SK-N-SH (cell line): ENCODE measurements around the gene MPV17L2. TPM values are rescaled to one million over a fixed set of nuclear protein-coding genes. Genes with fewer than 3 reads are reported as not detected.
"Not testable (repeated sequence)": the region's sequence is repeated elsewhere in the genome, so short reads cannot be mapped to it uniquely, and the experiment has no call there.

Experiments used
- CTCF ChIA-PET: fragments of 300-600, 350-600 bp; formaldehyde crosslinking; extraction: SDS; loops from one replicate; lab custom pipeline; 2021; lab: Yijun Ruan, JAX
- POLR2A ChIA-PET: fragments of 350-600 bp; sonication (Branson Sonifier 250); formaldehyde crosslinking; extraction: SDS; loops from one replicate; lab custom pipeline; 2020; ENCODE audit warnings: antibody characterized with exemption, inconsistent platforms; lab: Yijun Ruan, JAX
- DNase-seq: peaks from one replicate; pipeline ENCODE4 v3.0.0; 2012
- H2AFZ ChIP-seq: fragments of 200-600 bp; sonication (generic); 2 replicates; pipeline ENCODE4 v1.8.1; 2016; ENCODE audit warnings: antibody characterized with exemption, mild to moderate bottlenecking, low read depth
- H3F3A ChIP-seq: fragments of 200-600 bp; sonication (generic); replicated peaks from 2 replicates; pipeline ENCODE3; 2016; ENCODE audit warnings: antibody characterized with exemption, mild to moderate bottlenecking; ENCODE audit not compliant: insufficient read depth
- H3K27ac ChIP-seq, 2 experiments: fragments of 200-500 bp in 1 of 2; fragments of 200-600 bp in 1 of 2; sonication (Bioruptor generic) in 1 of 2; sonication (generic), shearing (Covaris generic) in 1 of 2; 2 replicates each; pipeline versions ENCODE4 v1.5.1 to v1.6.1; 2014 to 2016; ENCODE audit warnings: low read depth in 2 of 2, inconsistent platforms in 1 of 2, low read length in 1 of 2, mild to moderate bottlenecking in 1 of 2, mixed read lengths in 1 of 2
- H3K27me3 ChIP-seq: fragments of 200-600 bp; sonication (generic), shearing (Covaris generic); 2 replicates; pipeline ENCODE4 v1.6.1; 2016; ENCODE audit warnings: mixed run types; ENCODE audit not compliant: insufficient read depth
- H3K36me3 ChIP-seq, 2 experiments: fragments of 200-500 bp in 1 of 2; fragments of 200-600 bp in 1 of 2; sonication (Bioruptor generic) in 1 of 2; sonication (generic) in 1 of 2; replicated peaks in 1 of 2; 2 replicates each; pipeline versions ENCODE3 to v1.5.1; 2014 to 2016; ENCODE audit warnings: low read length in 1 of 2, mild to moderate bottlenecking in 1 of 2; ENCODE audit not compliant: insufficient read depth in 2 of 2, control insufficient read depth in 1 of 2
- H3K4me1 ChIP-seq, 2 experiments: fragments of 200-500 bp in 1 of 2; fragments of 200-600 bp in 1 of 2; sonication (Bioruptor generic) in 1 of 2; sonication (generic), shearing (Covaris generic) in 1 of 2; 2 replicates each; pipeline versions ENCODE4 v1.5.1 to v1.6.1; 2014 to 2016; ENCODE audit warnings: low read depth in 1 of 2, low read length in 1 of 2, mixed run types in 1 of 2; ENCODE audit not compliant: insufficient read depth in 2 of 2, control insufficient read depth in 1 of 2
- H3K4me2 ChIP-seq: fragments of 200-600 bp; sonication (generic), shearing (Covaris generic); 2 replicates; pipeline ENCODE4 v1.6.1; 2017; ENCODE audit warnings: mixed run types
- H3K4me3 ChIP-seq, 2 experiments: fragments of 200-500 bp in 1 of 2; fragments of 200-600 bp in 1 of 2; sonication (Bioruptor generic) in 1 of 2; sonication (generic), shearing (Covaris generic) in 1 of 2; 2 replicates each; pipeline versions ENCODE4 v1.5.1 to v1.8.1; 2014 to 2016; ENCODE audit warnings: low read depth in 2 of 2, inconsistent platforms in 1 of 2, low read length in 1 of 2, mild to moderate bottlenecking in 1 of 2, mixed read lengths in 1 of 2, moderate library complexity in 1 of 2
- H3K79me2 ChIP-seq: fragments of 200-600 bp; sonication (generic); 2 replicates; pipeline ENCODE4 v1.8.1; 2017; ENCODE audit warnings: mild to moderate bottlenecking; ENCODE audit not compliant: insufficient read depth
- H3K9ac ChIP-seq: fragments of 200-600 bp; sonication (generic); 2 replicates; pipeline ENCODE4 v1.6.1; 2017; ENCODE audit warnings: mixed run types
- H3K9me2 ChIP-seq: fragments of 200-600 bp; sonication (generic); 2 replicates; pipeline ENCODE4 v1.6.1; 2017; ENCODE audit warnings: mixed run types
- H3K9me3 ChIP-seq: fragments of 200-600 bp; sonication (generic); 2 replicates; pipeline ENCODE4 v1.6.1; 2017; ENCODE audit warnings: mixed run types, mild to moderate bottlenecking, moderate library complexity
- H4K20me1 ChIP-seq: fragments of 200-600 bp; sonication (generic); 2 replicates; pipeline ENCODE4 v1.6.1; 2017; ENCODE audit warnings: mild to moderate bottlenecking, mixed run types; ENCODE audit not compliant: insufficient read depth
- EZH2phosphoT487 ChIP-seq: fragments of 200-600 bp; sonication (generic); IDR thresholded peaks from 2 replicates; pipeline ENCODE4 v1.6.1; 2017; ENCODE audit warnings: low read depth, mixed run types, mild to moderate bottlenecking, antibody characterized with exemption, moderate library complexity, borderline replicate concordance
- FOSL2 ChIP-seq: IDR thresholded peaks from 2 replicates; pipeline ENCODE4 v1.4.0; 2012; ENCODE audit warnings: low read depth, mild to moderate bottlenecking, moderate library complexity, borderline replicate concordance
- FOXJ3 ChIP-seq: sonication (generic); formaldehyde crosslinking; IDR thresholded peaks from 2 replicates; pipeline ENCODE4 v1.5.1; 2020; ENCODE audit warnings: mild to moderate bottlenecking, missing genetic modification reagents
- FOXM1 ChIP-seq: IDR thresholded peaks from 2 replicates; pipeline ENCODE4 v1.4.0; 2012; ENCODE audit warnings: low read depth, mild to moderate bottlenecking
- GABPA ChIP-seq: IDR thresholded peaks from 2 replicates; pipeline ENCODE4 v1.4.0; 2012; ENCODE audit warnings: low read depth, mild to moderate bottlenecking
- GATA2 ChIP-seq: sonication (generic); formaldehyde crosslinking; IDR thresholded peaks from 2 replicates; pipeline ENCODE4 v1.5.0; 2020; ENCODE audit warnings: mild to moderate bottlenecking, missing genetic modification reagents
- MXI1 ChIP-seq: IDR thresholded peaks from 2 replicates; pipeline ENCODE4 v1.6.1; 2012; ENCODE audit warnings: mild to moderate bottlenecking, low read depth, low read length, improper control_type of control experiment
- NRF1 ChIP-seq: IDR thresholded peaks from 2 replicates; pipeline ENCODE4 v1.6.1; 2012; ENCODE audit warnings: low read depth, mild to moderate bottlenecking, low read length
- RAD21 ChIP-seq: IDR thresholded peaks from 2 replicates; pipeline ENCODE4 v1.6.1; 2012; ENCODE audit warnings: mild to moderate bottlenecking, low read length
- SMC3 ChIP-seq: IDR thresholded peaks from 2 replicates; pipeline ENCODE4 v1.6.1; 2012; ENCODE audit warnings: low read depth, low read length, improper control_type of control experiment
- YY1 ChIP-seq: IDR thresholded peaks from 2 replicates; pipeline ENCODE4 v1.4.0; 2012; ENCODE audit warnings: low read depth, mild to moderate bottlenecking
- WGBS: methylation state at CpG from one replicate; pipeline ENCODE4 v1.1.6; 2017; ENCODE audit warnings: low lambda C conversion rate; 5-methylcytosine and 5-hydroxymethylcytosine counted together
- polyA plus RNA-seq, 3 experiments: library from polyadenylated mRNA; depleted of rRNA; stranded (reverse); fragments of >200 nt; gene quantifications; 2 replicates each; pipeline ENCODE4 v1.2.3, GENCODE V29; 2012
- TF ChIP-seq, protein P1 (sequence below): IDR thresholded peaks from 2 replicates; pipeline ENCODE4 v1.6.1; 2012; ENCODE audit warnings: mild to moderate bottlenecking, low read depth, low read length, moderate library complexity

Gene MPV17L2
- polyA plus RNA-seq, 1 of the 3 experiments (the other 2 are of a cell fraction), result 17.5 TPM

DNA sequence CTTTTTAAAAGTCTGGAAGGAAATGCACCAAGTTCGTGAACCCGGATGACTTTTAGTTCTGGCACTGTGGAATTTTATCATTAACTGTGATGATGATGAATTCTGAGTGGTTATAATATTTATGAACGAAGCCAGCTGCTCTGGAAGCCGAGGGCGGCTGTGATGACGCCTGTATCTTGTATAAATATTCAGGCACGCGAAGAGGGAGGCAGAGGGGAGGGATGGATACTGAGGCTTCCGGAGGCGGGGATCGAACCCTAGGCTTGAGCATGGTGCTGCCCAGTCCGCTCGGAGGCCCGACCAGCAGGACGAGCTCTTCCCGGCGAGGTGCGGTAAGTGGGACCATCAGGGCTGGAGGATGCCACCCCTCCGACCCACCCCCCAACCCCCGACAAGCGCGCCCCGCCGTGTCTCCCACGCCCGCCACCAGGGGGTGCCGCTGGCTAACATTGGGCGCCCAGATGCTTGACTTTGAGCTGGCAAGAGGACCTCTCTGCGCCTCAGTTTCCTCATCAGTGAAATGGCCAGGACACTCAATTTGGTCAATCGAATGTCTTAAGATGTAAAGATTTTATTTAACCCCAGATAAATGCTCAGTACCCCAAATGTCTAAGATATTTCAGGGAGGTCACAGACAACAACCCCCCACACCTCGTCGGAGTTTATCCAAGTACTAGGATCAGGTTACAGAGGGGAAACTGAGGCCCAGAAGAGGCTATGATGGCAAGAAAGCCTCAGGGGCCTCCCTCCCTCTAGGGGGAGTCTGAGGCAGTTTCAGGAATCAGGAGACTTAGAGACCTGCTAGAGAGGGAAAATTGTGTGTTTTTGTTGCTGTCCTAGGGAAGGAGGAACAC, 15.3 kb downstream of the MPV17L2 start (continued):
- TF ChIP-seq EZH2phosphoT487 (no peak), GATA2 (no peak), MXI1 (no peak), FOSL2 (no peak), FOXM1 (no peak), NRF1 (no peak)

DNA sequence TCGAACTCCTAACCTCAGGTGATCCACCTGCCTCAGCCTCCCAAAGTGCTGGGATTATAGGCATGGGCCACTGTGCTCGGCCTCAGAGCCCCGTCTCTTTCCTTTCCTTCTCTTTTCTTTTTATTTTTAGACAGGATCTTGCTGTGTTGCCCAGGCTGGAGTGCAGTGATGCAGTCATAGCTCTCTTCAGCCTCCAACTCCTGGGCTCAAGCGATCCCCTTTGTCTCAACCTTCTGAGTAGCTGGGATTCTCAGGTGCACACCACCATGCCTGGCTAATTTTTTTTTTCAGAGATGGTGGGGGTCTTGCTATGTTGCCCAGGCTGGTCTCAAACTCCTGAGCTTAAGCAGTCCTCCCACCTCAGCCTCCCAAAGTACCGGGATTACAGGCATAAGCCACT, 16.9 kb downstream of the MPV17L2 start:
- DNase-seq, H3K9ac ChIP-seq, H2AFZ ChIP-seq, H3K27ac ChIP-seq, H3K4me1 ChIP-seq, H3K36me3 ChIP-seq, H4K20me1 ChIP-seq, H3K27me3 ChIP-seq, H3K4me2 ChIP-seq, H3F3A ChIP-seq, H3K9me3 ChIP-seq, H3K9me2 ChIP-seq, H3K4me3 ChIP-seq, H3K79me2 ChIP-seq: not testable (repeated sequence)
- POLR2A ChIA-PET, result interaction anchor here (0.8 kb wide), 1 partner anchor 69 kb away, joined by 3 read pairs; no protein-coding TSS in a partner anchor
- CTCF ChIA-PET, result interaction anchor here (0.7 to 20.7 kb wide), 6 partner anchors 13 to 201 kb away, joined by 3 to 505 read pairs (median 28); partner anchors contain the start of gene PDE4C
- WGBS, result 68% methylated on average over 5 of the region's 5 CpGs

DNA sequence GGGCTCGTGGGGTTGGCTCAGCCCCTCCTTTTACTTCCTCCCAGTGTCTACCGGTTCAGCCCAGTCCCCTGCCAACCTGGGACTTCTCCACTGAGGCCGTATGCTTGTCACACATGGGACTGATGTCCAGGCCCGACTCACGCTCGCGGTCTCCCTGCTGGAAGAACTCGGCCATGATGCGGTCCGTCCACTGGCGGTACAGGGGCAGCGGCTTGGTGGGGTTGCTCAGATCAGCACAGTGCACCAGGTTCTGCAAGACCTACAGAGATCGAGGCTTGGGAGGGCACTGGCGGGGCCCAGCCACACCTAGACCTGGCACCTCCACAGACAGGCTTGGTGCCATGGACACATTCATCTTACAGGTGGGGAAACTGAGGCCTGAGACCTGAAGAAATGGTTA, 18.7 kb downstream of the MPV17L2 start:
- 69% methylated on average over 11 of the region's 14 CpGs for WGBS
- POLR2A ChIA-PET, result interaction anchor here (0.6 kb wide), 1 partner anchor 81 kb away, joined by 4 read pairs; no protein-coding TSS in a partner anchor
- H3K4me3 ChIP-seq, result no peak overlapping the region

More for the DNA sequence above, 18.7 kb downstream of the MPV17L2 start:
- Histone ChIP-seq H3K4me1 (peaks cover 0 to 3% of the 10 kb centered on the region in 2 experiments; a peak in 1 of 4 replicates), H3K4me2 (no peak overlapping the region), H3K79me2 (no peaks in the 10 kb centered on the region), H3K36me3 (no peaks in the 10 kb centered on the region), H3K27me3 (no peaks in the 10 kb centered on the region), H3K9me3 (no peaks in the 10 kb centered on the region), H3K9ac (no peak overlapping the region), H3K27ac (no peak overlapping the region), H3F3A (no peaks in the 10 kb centered on the region), H2AFZ (no peak overlapping the region), H4K20me1 (no peaks in the 10 kb centered on the region), H3K9me2 (no peaks in the 10 kb centered on the region)
- CTCF ChIA-PET, result interaction anchor here (2.6 kb wide), 1 partner anchor 40 kb away, joined by 11 read pairs; no protein-coding TSS in a partner anchor
- no peak for DNase-seq
- TF ChIP-seq FOXJ3 (CRISPR knock-in tag) (no peak), FOXM1 (no peak), GABPA (no peak), RAD21 (no peak), GATA2 (no peak), SMC3 (no peak), YY1 (no peak)
- TF ChIP-seq, protein P1, sequence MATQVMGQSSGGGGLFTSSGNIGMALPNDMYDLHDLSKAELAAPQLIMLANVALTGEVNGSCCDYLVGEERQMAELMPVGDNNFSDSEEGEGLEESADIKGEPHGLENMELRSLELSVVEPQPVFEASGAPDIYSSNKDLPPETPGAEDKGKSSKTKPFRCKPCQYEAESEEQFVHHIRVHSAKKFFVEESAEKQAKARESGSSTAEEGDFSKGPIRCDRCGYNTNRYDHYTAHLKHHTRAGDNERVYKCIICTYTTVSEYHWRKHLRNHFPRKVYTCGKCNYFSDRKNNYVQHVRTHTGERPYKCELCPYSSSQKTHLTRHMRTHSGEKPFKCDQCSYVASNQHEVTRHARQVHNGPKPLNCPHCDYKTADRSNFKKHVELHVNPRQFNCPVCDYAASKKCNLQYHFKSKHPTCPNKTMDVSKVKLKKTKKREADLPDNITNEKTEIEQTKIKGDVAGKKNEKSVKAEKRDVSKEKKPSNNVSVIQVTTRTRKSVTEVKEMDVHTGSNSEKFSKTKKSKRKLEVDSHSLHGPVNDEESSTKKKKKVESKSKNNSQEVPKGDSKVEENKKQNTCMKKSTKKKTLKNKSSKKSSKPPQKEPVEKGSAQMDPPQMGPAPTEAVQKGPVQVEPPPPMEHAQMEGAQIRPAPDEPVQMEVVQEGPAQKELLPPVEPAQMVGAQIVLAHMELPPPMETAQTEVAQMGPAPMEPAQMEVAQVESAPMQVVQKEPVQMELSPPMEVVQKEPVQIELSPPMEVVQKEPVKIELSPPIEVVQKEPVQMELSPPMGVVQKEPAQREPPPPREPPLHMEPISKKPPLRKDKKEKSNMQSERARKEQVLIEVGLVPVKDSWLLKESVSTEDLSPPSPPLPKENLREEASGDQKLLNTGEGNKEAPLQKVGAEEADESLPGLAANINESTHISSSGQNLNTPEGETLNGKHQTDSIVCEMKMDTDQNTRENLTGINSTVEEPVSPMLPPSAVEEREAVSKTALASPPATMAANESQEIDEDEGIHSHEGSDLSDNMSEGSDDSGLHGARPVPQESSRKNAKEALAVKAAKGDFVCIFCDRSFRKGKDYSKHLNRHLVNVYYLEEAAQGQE, result no peak
